HG02973 (cell line): ENCODE measurements around the gene CD2.

Source experiments
- ATAC-seq: cut with Tn5 transposase; IDR thresholded peaks from one replicate; pipeline ENCODE4 v1.9.1; 2021; ENCODE audit warnings: moderate library complexity; ENCODE audit not compliant: unreplicated experiment

The CD2 gene

GRCh38 chr1:116726872-116727820 lies 27.1 kb upstream of the CD2 start:
- ATAC-seq: no peak

- ATAC-seq: no peak
Measured at GRCh38 chr1:116731439-116731838, 22.8 kb upstream of the CD2 start.

GRCh38 chr1:116732726-116733125 lies 21.5 kb upstream of the CD2 start:
- no peak for ATAC-seq

GRCh38 chr1:116733476-116734365 lies 20.5 kb upstream of the CD2 start:
- ATAC-seq: no peak

- ATAC-seq: no peak
Measured at GRCh38 chr1:116735246-116735645, 19.0 kb upstream of the CD2 start.

- peak; percentile 42 for ATAC-seq
Measured at GRCh38 chr1:116737020-116737854, 17.0 kb upstream of the CD2 start.

GRCh38 chr1:116737855-116738321 lies 16.3 kb upstream of the CD2 start:
- peak; percentile 23 for ATAC-seq

- ATAC-seq: peak; percentile 58
Measured at GRCh38 chr1:116738673-116739370, 15.4 kb upstream of the CD2 start.

GRCh38 chr1:116739371-116740012 lies 14.7 kb upstream of the CD2 start:
- no peak for ATAC-seq

GRCh38 chr1:116740296-116740695 lies 13.9 kb upstream of the CD2 start:
- ATAC-seq: no peak

- no peak for ATAC-seq
Measured at GRCh38 chr1:116740746-116741145, 13.5 kb upstream of the CD2 start.

GRCh38 chr1:116741836-116742565 lies 12.2 kb upstream of the CD2 start:
- no peak for ATAC-seq

GRCh38 chr1:116743535-116743934 lies 10.7 kb upstream of the CD2 start:
- no peak for ATAC-seq

- ATAC-seq: no peak
Measured at GRCh38 chr1:116748272-116748671, 6.0 kb upstream of the CD2 start.

GRCh38 chr1:116751146-116751545 lies 3.1 kb upstream of the CD2 start:
- ATAC-seq: no peak

GRCh38 chr1:116751621-116752020 lies 2.6 kb upstream of the CD2 start:
- ATAC-seq: no peak

GRCh38 chr1:116753312-116753711 lies 918 bp upstream of the CD2 start:
- ATAC-seq: no peak

- no peak for ATAC-seq
Measured at GRCh38 chr1:116755066-116755465, 836 bp downstream of the CD2 start.

- ATAC-seq: no peak
Measured at GRCh38 chr1:116755681-116756080, 1.5 kb downstream of the CD2 start.
